Bone marrow (tissue), 2 donors: Measurements from ENCODE around the gene HERC2.
"Not testable (repeated sequence)": the region's sequence is repeated elsewhere in the genome, so short reads cannot be mapped to it uniquely, and the experiment has no call there.

ENCODE experiments used
- DNase-seq, 2 donors: peaks; one replicate each; lab custom pipeline; 2025; lab: John Stamatoyannopoulos, UW

Gene HERC2

GRCh38 chr15:28182216-28182615, 139.8 kb downstream of the HERC2 start:
- DNase-seq: no peak

GRCh38 chr15:28181366-28181765, 140.6 kb downstream of the HERC2 start:
- no peak for DNase-seq

- no peak for DNase-seq
Observed at GRCh38 chr15:28179270-28179669, 142.7 kb downstream of the HERC2 start.

- no peak for DNase-seq
Observed at GRCh38 chr15:28178727-28179126, 143.3 kb downstream of the HERC2 start.

GRCh38 chr15:28178290-28178689, 143.7 kb downstream of the HERC2 start:
- no peak for DNase-seq

GRCh38 chr15:28169366-28169765, 152.6 kb downstream of the HERC2 start:
- no peak for DNase-seq

- DNase-seq: not testable (repeated sequence)
Observed at GRCh38 chr15:28168405-28169121, 153.4 kb downstream of the HERC2 start.

- no peak for DNase-seq
Observed at GRCh38 chr15:28167042-28167441, 154.9 kb downstream of the HERC2 start.

GRCh38 chr15:28165791-28166190, 156.2 kb downstream of the HERC2 start:
- DNase-seq: no peak

GRCh38 chr15:28164876-28165275, 157.1 kb downstream of the HERC2 start:
- DNase-seq: no peak

- no peak for DNase-seq
Observed at GRCh38 chr15:28154283-28154682, 167.7 kb downstream of the HERC2 start.

- DNase-seq: no peak
Observed at GRCh38 chr15:28153492-28154119, 168.4 kb downstream of the HERC2 start.

GRCh38 chr15:28152538-28152923, 169.4 kb downstream of the HERC2 start:
- not testable (repeated sequence) for DNase-seq

GRCh38 chr15:28151864-28152537, 170.0 kb downstream of the HERC2 start:
- DNase-seq: not testable (repeated sequence)

GRCh38 chr15:28147801-28148200, 174.2 kb downstream of the HERC2 start:
- no peak for DNase-seq

- DNase-seq: not testable (repeated sequence)
Observed at GRCh38 chr15:28145419-28145818, 176.6 kb downstream of the HERC2 start.

- no peak for DNase-seq
Observed at GRCh38 chr15:28140062-28140461, 181.9 kb downstream of the HERC2 start.

GRCh38 chr15:28137408-28138039, 184.5 kb downstream of the HERC2 start:
- not testable (repeated sequence) for DNase-seq

GRCh38 chr15:28136236-28136904, 185.6 kb downstream of the HERC2 start:
- DNase-seq: not testable (repeated sequence)

- DNase-seq: no peak
Observed at GRCh38 chr15:28133281-28133680, 188.7 kb downstream of the HERC2 start.

GRCh38 chr15:28132524-28133275, 189.3 kb downstream of the HERC2 start:
- DNase-seq: no peak
